H1 (cell line): ENCODE results near the gene MLLT6. TPM values are rescaled to one million over a fixed set of nuclear protein-coding genes. Genes with fewer than 3 reads are reported as not detected.

Experiments
- EZH2 ChIP-seq: fragments of 200-600 bp; sonication (generic); IDR thresholded peaks from 2 replicates; pipeline ENCODE4 v1.7.1; 2012; ENCODE audit warnings: low read depth, mild to moderate bottlenecking, moderate library complexity, low read length, inconsistent platforms; ENCODE audit not compliant: severe bottlenecking
- KDM5A ChIP-seq: fragments of 200-600 bp; IDR thresholded peaks from 2 replicates; pipeline ENCODE4 v1.7.1; 2012; ENCODE audit warnings: mild to moderate bottlenecking, low read length, inconsistent platforms, mixed read lengths
- SIN3A ChIP-seq, 2 experiments: IDR thresholded peaks in 1 of 2; conservative IDR thresholded peaks in 1 of 2; 2 replicates each; pipeline ENCODE4 v1.6.1; 2011 to 2012; ENCODE audit warnings: low read length in 2 of 2, improper control_type of control experiment in 1 of 2, low read depth in 1 of 2, mild to moderate bottlenecking in 1 of 2
- SUZ12 ChIP-seq: fragments of 200-600 bp; sonication (generic); IDR thresholded peaks from 2 replicates; pipeline ENCODE4 v1.6.1; 2012; ENCODE audit warnings: mild to moderate bottlenecking, inconsistent platforms, low read length, moderate library complexity, mixed read lengths
- polyA plus RNA-seq, 7 experiments: library from polyadenylated mRNA; depleted of rRNA in 3 of 7; stranded (reverse) in 5 of 7; unstranded in 2 of 7; fragments of >200 nt in 5 of 7; fragments of 200-250 nt in 2 of 7; gene quantifications; 1 replicate in 5 of 7; 2 replicates in 1 of 7; 4 replicates in 1 of 7; pipeline versions ENCODE4 v1.2.1 to v1.2.3, GENCODE V29; 2011 to 2013; ENCODE audit warnings: missing spikeins in 2 of 7, mixed read lengths in 2 of 7
- total RNA-seq: library from RNA; stranded (reverse); fragmentation: NEBNext Ultra II Directional; extraction: Animal tissue kit (Norgen Biotek cat#: 25700); gene quantifications from 2 replicates; pipeline ENCODE4 v1.2.1, GENCODE V29; 2021

Gene MLLT6
- total and polyA plus RNA-seq, 2 of the 8 experiments (the other 6 are each of a cell fraction or from before 2014, with no cell fraction given): 6.5 to 8.0 TPM

GRCh38 chr17:38704606-38705522 is at the start of gene MLLT6 (continued):
- TF ChIP-seq SUZ12 (peak; percentile 32; the same call in 1 of the 2 replicates), EZH2 (peak; percentile 53), SIN3A (conservative IDR thresholded peaks at IDR 0.05 in 1 of 2, IDR thresholded peaks at IDR 0.05 in 1 of 2; ENCODE audit: low read depth in 1 of 2, low read length in 2 of 2) (0 out of 4 replicates have a peak, but pooled peaks of 1 of the 2 experiments have one; percentile 30), KDM5A (no peak)
- TF ChIP-seq, all 59 proteins: peak for 6
